H1 (cell line): Measurements from ENCODE around the gene GPR162. TPM values are rescaled to one million over a fixed set of nuclear protein-coding genes. Genes with fewer than 3 reads are reported as not detected.

Experiments used
- CTCF ChIA-PET: fragments of 300-600 bp; sonication (Branson Sonifier 250); formaldehyde crosslinking; loops from one replicate; lab custom pipeline; 2021; ENCODE audit not compliant: partially characterized antibody; lab: Charles Lee
- POLR2A ChIA-PET: fragments of 300-600 bp; sonication (Branson Sonifier 250); formaldehyde crosslinking; loops from one replicate; lab custom pipeline; 2021; ENCODE audit warnings: inconsistent platforms; ENCODE audit not compliant: partially characterized antibody; lab: Charles Lee
- DNase-seq, 2 experiments: peaks; one replicate each; pipeline versions ENCODE4 v3.0.0 to v3.0.0-alpha.2; 2010 to 2022; ENCODE audit warnings: low spot score in 2 of 2, low read depth in 1 of 2, mixed read lengths in 1 of 2
- FAIRE-seq: peaks from 2 replicates; lab custom pipeline; 2011; peaks lifted over from hg19 to GRCh38; lab: Jason Lieb, UNC
- H2AFZ ChIP-seq: 2 replicates; pipeline ENCODE4 v1.8.1; 2012; ENCODE audit warnings: low read length, inconsistent platforms
- H2AK5ac ChIP-seq: 2 replicates; pipeline ENCODE4 v1.6.1; 2013; ENCODE audit warnings: low read depth, low read length
- H2BK120ac ChIP-seq: replicated peaks from 2 replicates; pipeline ENCODE3; 2013; ENCODE audit warnings: low read depth, low read length, inconsistent platforms
- H2BK12ac ChIP-seq: 2 replicates; pipeline ENCODE4 v1.6.1; 2013; ENCODE audit warnings: low read depth, low read length
- H2BK15ac ChIP-seq: 2 replicates; pipeline ENCODE4 v1.6.1; 2013; ENCODE audit warnings: low read length
- H2BK20ac ChIP-seq: 2 replicates; pipeline ENCODE4 v1.6.1; 2013; ENCODE audit warnings: low read length
- H2BK5ac ChIP-seq: 2 replicates; pipeline ENCODE4 v1.6.1; 2013; ENCODE audit warnings: low read depth, low read length
- H3K14ac ChIP-seq: 2 replicates; pipeline ENCODE4 v1.6.1; 2013; ENCODE audit warnings: inconsistent platforms; ENCODE audit not compliant: insufficient read length
- H3K18ac ChIP-seq: 2 replicates; pipeline ENCODE4 v1.6.1; 2013; ENCODE audit warnings: low read length; ENCODE audit errors: extremely low read depth
- H3K23ac ChIP-seq: 2 replicates; pipeline ENCODE4 v1.6.1; 2013; ENCODE audit warnings: inconsistent platforms; ENCODE audit not compliant: insufficient read length
- H3K23me2 ChIP-seq: 2 replicates; pipeline ENCODE4 v1.6.1; 2013; ENCODE audit warnings: low read depth, low read length
- H3K27ac ChIP-seq: 2 replicates; pipeline ENCODE4 v1.6.1; 2011; ENCODE audit warnings: low read depth, low read length, inconsistent platforms
- H3K27me3 ChIP-seq, 4 experiments: replicated peaks in 1 of 4; 1 replicate in 1 of 4; 2 replicates in 3 of 4; pipeline versions ENCODE4 v1.6.1 to v1.8.1; 2011 to 2013; ENCODE audit warnings: low read length in 3 of 4, mild to moderate bottlenecking in 3 of 4, inconsistent platforms in 2 of 4, mixed read lengths in 2 of 4, moderate library complexity in 1 of 4; ENCODE audit not compliant: control insufficient read depth in 3 of 4, insufficient read depth in 3 of 4; ENCODE audit errors: extremely low read depth in 1 of 4
- H3K36me3 ChIP-seq, 4 experiments: 2 replicates each; pipeline versions ENCODE4 v1.6.1 to v1.8.1; 2011 to 2013; ENCODE audit warnings: mild to moderate bottlenecking in 4 of 4, low read length in 3 of 4, moderate library complexity in 2 of 4, control low read depth in 1 of 4, inconsistent platforms in 1 of 4; ENCODE audit not compliant: insufficient read depth in 4 of 4, control insufficient read depth in 2 of 4
- H3K4ac ChIP-seq: replicated peaks from 2 replicates; pipeline ENCODE3; 2013; ENCODE audit warnings: low read length, low read depth, mixed read lengths, inconsistent platforms; ENCODE audit not compliant: insufficient read length
- H3K4me1 ChIP-seq, 4 experiments: replicated peaks in 1 of 4; 1 replicate in 1 of 4; 2 replicates in 3 of 4; pipeline versions ENCODE4 v1.6.1 to v1.8.1; 2011 to 2013; ENCODE audit warnings: low read length in 3 of 4, inconsistent platforms in 2 of 4, mixed read lengths in 1 of 4; ENCODE audit not compliant: insufficient read depth in 4 of 4, control insufficient read depth in 3 of 4
- H3K4me2 ChIP-seq, 2 experiments: 2 replicates each; pipeline versions ENCODE4 v1.6.1 to v1.8.1; 2011 to 2013; ENCODE audit warnings: low read depth in 2 of 2, low read length in 2 of 2, control low read depth in 1 of 2, inconsistent platforms in 1 of 2, mild to moderate bottlenecking in 1 of 2; ENCODE audit not compliant: insufficient read depth in 1 of 2
- H3K4me3 ChIP-seq, 4 experiments: fragments of 200-600, 300-600 bp in 1 of 4; sonication (generic), shearing (Covaris generic), sonication (Bioruptor Twin) in 1 of 4; 2 replicates each; pipeline versions ENCODE4 v1.5.1 to v1.8.1; 2011 to 2016; ENCODE audit warnings: low read length in 4 of 4, low read depth in 3 of 4, control low read depth in 2 of 4, inconsistent platforms in 2 of 4, mild to moderate bottlenecking in 2 of 4, mixed read lengths in 1 of 4, moderate library complexity in 1 of 4; ENCODE audit not compliant: insufficient read depth in 2 of 4; ENCODE audit errors: extremely low read depth in 1 of 4
- H3K56ac ChIP-seq: replicated peaks from 2 replicates; pipeline ENCODE3; 2013; ENCODE audit warnings: low read depth, mild to moderate bottlenecking, mixed read lengths, low read length, inconsistent platforms; ENCODE audit not compliant: insufficient read length
- H3K79me1 ChIP-seq: 2 replicates; pipeline ENCODE4 v1.6.1; 2013; ENCODE audit warnings: low read depth, low read length, control low read depth
- H3K79me2 ChIP-seq, 2 experiments: 2 replicates each; pipeline versions ENCODE4 v1.6.1 to v1.8.1; 2012 to 2013; ENCODE audit warnings: low read length in 2 of 2, mild to moderate bottlenecking in 2 of 2, inconsistent platforms in 1 of 2; ENCODE audit not compliant: insufficient read depth in 2 of 2, control insufficient read depth in 1 of 2
- H3K9ac ChIP-seq, 4 experiments: replicated peaks in 1 of 4; 1 replicate in 1 of 4; 2 replicates in 3 of 4; pipeline versions ENCODE4 v1.6.1 to v1.8.1; 2011 to 2013; ENCODE audit warnings: low read depth in 3 of 4, low read length in 3 of 4, control low read depth in 2 of 4, mild to moderate bottlenecking in 2 of 4, moderate library complexity in 2 of 4, inconsistent platforms in 1 of 4; ENCODE audit errors: extremely low read depth in 1 of 4
- H3K9me3 ChIP-seq, 2 experiments: 2 replicates each; pipeline versions ENCODE4 v1.6.1 to v1.8.1; 2012 to 2013; ENCODE audit warnings: mild to moderate bottlenecking in 2 of 2, moderate library complexity in 2 of 2, control low read depth in 1 of 2, inconsistent platforms in 1 of 2, low read depth in 1 of 2, low read length in 1 of 2, mixed read lengths in 1 of 2; ENCODE audit not compliant: insufficient read depth in 2 of 2
- H4K20me1 ChIP-seq, 2 experiments: replicated peaks in 1 of 2; 2 replicates each; pipeline versions ENCODE3 to v1.8.1; 2011 to 2013; ENCODE audit warnings: inconsistent platforms in 2 of 2, low read length in 2 of 2, mild to moderate bottlenecking in 1 of 2; ENCODE audit not compliant: insufficient read depth in 2 of 2, control insufficient read depth in 1 of 2
- H4K5ac ChIP-seq: 2 replicates; pipeline ENCODE4 v1.6.1; 2013; ENCODE audit warnings: low read length, low read depth, mixed read lengths, inconsistent platforms; ENCODE audit not compliant: insufficient read length
- H4K8ac ChIP-seq: 2 replicates; pipeline ENCODE4 v1.8.0; 2013; ENCODE audit warnings: mild to moderate bottlenecking, moderate library complexity, low read length, inconsistent platforms; ENCODE audit not compliant: insufficient read depth; ENCODE audit errors: extremely low read depth
- H4K91ac ChIP-seq: replicated peaks from 2 replicates; pipeline ENCODE3; 2013; ENCODE audit warnings: low read length, mixed read lengths, inconsistent platforms; ENCODE audit not compliant: insufficient read length
- HDAC6 ChIP-seq: IDR thresholded peaks from one replicate; pipeline ENCODE4 v1.7.1; 2012; ENCODE audit warnings: low read depth, mild to moderate bottlenecking, inconsistent platforms, low read length, moderate library complexity
- NRF1 ChIP-seq: IDR thresholded peaks from 2 replicates; pipeline ENCODE4 v1.6.1; 2011; ENCODE audit warnings: mild to moderate bottlenecking, low read depth, low read length, improper control_type of control experiment
- POLR2AphosphoS5 ChIP-seq: IDR thresholded peaks from 2 replicates; pipeline ENCODE4 v1.6.1; 2011; ENCODE audit warnings: low read depth, low read length
- RXRA ChIP-seq: IDR thresholded peaks from 2 replicates; pipeline ENCODE4 v1.6.1; 2011; ENCODE audit warnings: low read depth, mild to moderate bottlenecking, low read length, moderate library complexity; ENCODE audit not compliant: insufficient read depth
- SAP30 ChIP-seq: fragments of 300-600 bp; sonication (generic); IDR thresholded peaks from 2 replicates; pipeline ENCODE4 v1.7.1; 2012; ENCODE audit warnings: low read length, moderate library complexity, mild to moderate bottlenecking, inconsistent platforms; ENCODE audit not compliant: insufficient read depth, insufficient replicate concordance
- ZNF274 ChIP-seq: IDR thresholded peaks from 2 replicates; pipeline ENCODE4 v1.7.0; 2012; ENCODE audit warnings: low read length, borderline replicate concordance; ENCODE audit errors: extremely low read depth
- WGBS, 2 experiments: shearing (Covaris generic) in 1 of 2; methylation state at CpG; one replicate each; pipeline versions ENCODE4 v1.1.6 to v1.1.7; 2013 to 2015; ENCODE audit warnings: low lambda C conversion rate in 2 of 2, mixed read lengths in 2 of 2, inconsistent platforms in 1 of 2, low coverage in 1 of 2, missing lambda C conversion rate in 1 of 2; ENCODE audit not compliant: insufficient replicate concordance in 2 of 2, insufficient coverage in 1 of 2, insufficient read length in 1 of 2; ENCODE audit errors: extremely low coverage in 1 of 2, missing lambda C conversion rate in 1 of 2; 5-methylcytosine and 5-hydroxymethylcytosine counted together
- polyA plus RNA-seq, 7 experiments: library from polyadenylated mRNA; depleted of rRNA in 3 of 7; stranded (reverse) in 5 of 7; unstranded in 2 of 7; fragments of >200 nt in 5 of 7; fragments of 200-250 nt in 2 of 7; gene quantifications; 1 replicate in 5 of 7; 2 replicates in 1 of 7; 4 replicates in 1 of 7; pipeline versions ENCODE4 v1.2.1 to v1.2.3, GENCODE V29; 2011 to 2013; ENCODE audit warnings: missing spikeins in 2 of 7, mixed read lengths in 2 of 7
- total RNA-seq: library from RNA; stranded (reverse); fragmentation: NEBNext Ultra II Directional; extraction: Animal tissue kit (Norgen Biotek cat#: 25700); gene quantifications from 2 replicates; pipeline ENCODE4 v1.2.1, GENCODE V29; 2021

GPR162 gene
- total and polyA plus RNA-seq, 2 of the 8 experiments (the other 6 are each of a cell fraction or from before 2014, with no cell fraction given), result 7.3 to 8.8 TPM

DNA sequence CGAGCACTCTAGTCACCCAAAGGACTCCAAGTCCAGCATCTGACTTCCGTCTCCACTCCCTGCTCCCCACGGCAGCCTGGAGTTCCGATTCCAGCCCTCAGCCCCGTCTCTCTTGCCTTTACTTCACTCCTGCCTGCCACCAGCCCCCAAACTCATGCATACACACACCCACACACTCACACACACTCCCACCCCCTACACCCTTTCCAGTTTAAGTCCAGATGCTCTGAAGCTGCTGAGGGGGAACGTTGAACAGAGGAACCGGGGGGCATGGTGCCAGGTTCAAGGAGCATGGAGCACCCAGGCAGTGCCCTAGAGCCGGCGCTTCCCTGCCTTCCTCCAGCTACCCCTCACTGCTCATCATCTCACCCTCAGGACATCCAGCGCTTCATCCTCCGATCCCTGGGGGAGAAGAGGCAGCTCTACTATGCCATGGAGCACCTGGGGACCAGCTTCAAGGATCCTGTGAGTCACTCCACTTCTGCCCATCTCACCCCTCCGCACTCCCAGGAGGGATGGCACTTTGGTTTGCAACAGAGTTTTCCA, 9.9 kb downstream of the GPR162 start:
- no peak overlapping the region for H3K9ac ChIP-seq
- H3K27ac ChIP-seq, result no peak overlapping the region
- H3K23me2 ChIP-seq, result peaks cover 9% of the 10 kb centered on the region; the same call in 1 of the 2 replicates
- ChIA-PET CTCF (interaction anchor here (0.6 to 23.7 kb wide), 6 partner anchors 16 to 268 kb away, joined by 3 to 532 read pairs (median 148); partner anchors contain the start of genes CD4, CDCA3, GNB3 and LAG3), POLR2A (interaction anchor here (1.1 to 27.1 kb wide), 6 partner anchors 10 to 79 kb away, joined by 3 to 388 read pairs (median 14); partner anchors contain the start of genes CDCA3, GNB3, GPR162 and MLF2)
- H3K4me1 ChIP-seq, result peaks cover 4 to 18% (median 10%) of the 10 kb centered on the region in 4 experiments
- no peak overlapping the region for H2BK12ac ChIP-seq
- H4K91ac ChIP-seq, result no peak overlapping the region
- no peak overlapping the region for H3K4ac ChIP-seq
- H3K79me2 ChIP-seq, result peaks cover 0 to 9% of the 10 kb centered on the region in 2 experiments; a peak in 1 of 4 replicates
- 91% methylated on average over 12 of the region's 12 CpGs; no CpG with 5 or more reads in 1 of the 2 experiments for WGBS, 2 experiments
- H2AK5ac ChIP-seq, result no peak overlapping the region
- H4K5ac ChIP-seq, result no peak overlapping the region
- no peak overlapping the region for H2AFZ ChIP-seq
- FAIRE-seq (no peak), DNase-seq (no peak)
- H3K23ac ChIP-seq, result no peak overlapping the region
- no peak overlapping the region for H3K18ac ChIP-seq
- no peak overlapping the region for H2BK120ac ChIP-seq
- no peak overlapping the region for H3K14ac ChIP-seq
- H4K20me1 ChIP-seq, result peaks cover 0 to 4% of the 10 kb centered on the region in 2 experiments
- H3K79me1 ChIP-seq, result peaks cover 4% of the 10 kb centered on the region
- H4K8ac ChIP-seq, result no peak overlapping the region
- H3K4me2 ChIP-seq, result no peak overlapping the region
- H2BK20ac ChIP-seq, result no peak overlapping the region
- H3K27me3 ChIP-seq, result no peaks in the 10 kb centered on the region; a peak in 2 of 7 replicates
- no peak overlapping the region for H3K56ac ChIP-seq
- H3K4me3 ChIP-seq, result no peak overlapping the region
- no peak overlapping the region for H2BK5ac ChIP-seq
- no peak overlapping the region for H2BK15ac ChIP-seq
- no peaks in the 10 kb centered on the region for H3K9me3 ChIP-seq
- H3K36me3 ChIP-seq, result peaks cover 17 to 41% (median 33%) of the 10 kb centered on the region in 4 experiments
- TF ChIP-seq POLR2AphosphoS5, result no peak
- TF ChIP-seq ZNF274, result no peak
- TF ChIP-seq NRF1, result no peak
- no peak for TF ChIP-seq HDAC6
- no peak for TF ChIP-seq RXRA
- TF ChIP-seq SAP30, result no peak
